Measurements from ENCODE around the gene TRMT1. TPM values are rescaled to one million over a fixed set of nuclear protein-coding genes. Genes with fewer than 3 reads are reported as not detected.
A peak's percentile ranks its signal among the peaks of the same experiment; 100 is the strongest.

Gene TRMT1
- polyA plus RNA-seq, 1 donor: 35.5 TPM

GRCh38 chr19:13094771-13095392 lies 21.7 kb downstream of the TRMT1 start:
- peaks cover 18% of the 10 kb centered on the region for H3K9me3 ChIP-seq (ENCODE audit: control insufficient read depth, low read depth, low read length)
- DNase-seq: no peak
- WGBS (ENCODE audit: insufficient coverage, low lambda C conversion rate): no CpG with 5 or more reads among the region's 16 CpGs
- H3K27me3 ChIP-seq (ENCODE audit: control insufficient read depth, insufficient read depth, low read length): peaks cover 76% of the 10 kb centered on the region
- no peak overlapping the region for H3K4me3 ChIP-seq (ENCODE audit: low read length)
- peaks cover 4% of the 10 kb centered on the region for H3K36me3 ChIP-seq (ENCODE audit: control insufficient read depth, insufficient read depth, low read length)
- H3K27ac ChIP-seq (ENCODE audit: low read length): no peak overlapping the region
- peaks cover 39% of the 10 kb centered on the region for H3K4me1 ChIP-seq (ENCODE audit: control insufficient read depth, insufficient read depth, low read length)

GRCh38 chr19:13094106-13094504 lies 22.4 kb downstream of the TRMT1 start:
- peak in 1 of 2 donors; percentile 38 for DNase-seq
- WGBS (ENCODE audit: insufficient coverage, low lambda C conversion rate): no CpG with 5 or more reads among the region's 5 CpGs
- Histone ChIP-seq H3K27ac (ENCODE audit: low read length) (no peak overlapping the region), H3K9me3 (ENCODE audit: control insufficient read depth, low read depth, low read length) (peaks cover 14% of the 10 kb centered on the region), H3K4me1 (ENCODE audit: control insufficient read depth, insufficient read depth, low read length) (peaks cover 35% of the 10 kb centered on the region), H3K36me3 (ENCODE audit: control insufficient read depth, insufficient read depth, low read length) (peaks cover 4% of the 10 kb centered on the region), H3K4me3 (ENCODE audit: low read length) (no peak overlapping the region), H3K27me3 (ENCODE audit: control insufficient read depth, insufficient read depth, low read length) (peaks cover 69% of the 10 kb centered on the region)

GRCh38 chr19:13093407-13094105 lies 23.0 kb downstream of the TRMT1 start:
- Histone ChIP-seq H3K27ac (ENCODE audit: low read length) (no peak overlapping the region), H3K4me1 (ENCODE audit: control insufficient read depth, insufficient read depth, low read length) (peaks cover 30% of the 10 kb centered on the region), H3K36me3 (ENCODE audit: control insufficient read depth, insufficient read depth, low read length) (peaks cover 4% of the 10 kb centered on the region), H3K9me3 (ENCODE audit: control insufficient read depth, low read depth, low read length) (peaks cover 9% of the 10 kb centered on the region), H3K4me3 (ENCODE audit: low read length) (no peak overlapping the region), H3K27me3 (ENCODE audit: control insufficient read depth, insufficient read depth, low read length) (peaks cover 64% of the 10 kb centered on the region)
- no CpG with 5 or more reads among the region's 12 CpGs for WGBS (ENCODE audit: insufficient coverage, low lambda C conversion rate)
- DNase-seq: peak; percentile 70 to 84

- no peak overlapping the region for H3K4me3 ChIP-seq (ENCODE audit: low read length)
- whole genome bisulfite sequencing (ENCODE audit: insufficient coverage, low lambda C conversion rate): no CpG with 5 or more reads among the region's 14 CpGs
- DNase-seq: no peak
- H3K9me3 ChIP-seq (ENCODE audit: control insufficient read depth, low read depth, low read length): peaks cover 9% of the 10 kb centered on the region
- peaks cover 58% of the 10 kb centered on the region for H3K27me3 ChIP-seq (ENCODE audit: control insufficient read depth, insufficient read depth, low read length)
- H3K36me3 ChIP-seq (ENCODE audit: control insufficient read depth, insufficient read depth, low read length): peaks cover 4% of the 10 kb centered on the region
- peaks cover 27% of the 10 kb centered on the region for H3K4me1 ChIP-seq (ENCODE audit: control insufficient read depth, insufficient read depth, low read length)
- H3K27ac ChIP-seq (ENCODE audit: low read length): peak overlapping the region; percentile 44
These were observed 23.8 kb downstream of the TRMT1 start for GRCh38 chr19:13092606-13093235.

- Histone ChIP-seq H3K27me3 (ENCODE audit: control insufficient read depth, insufficient read depth, low read length) (peaks cover 57% of the 10 kb centered on the region), H3K4me1 (ENCODE audit: control insufficient read depth, insufficient read depth, low read length) (peaks cover 25% of the 10 kb centered on the region), H3K9me3 (ENCODE audit: control insufficient read depth, low read depth, low read length) (peaks cover 9% of the 10 kb centered on the region), H3K4me3 (ENCODE audit: low read length) (no peak overlapping the region), H3K27ac (ENCODE audit: low read length) (peak overlapping the region; percentile 44), H3K36me3 (ENCODE audit: control insufficient read depth, insufficient read depth, low read length) (peaks cover 4% of the 10 kb centered on the region)
- DNase-seq: no peak
- no CpG with 5 or more reads among the region's 2 CpGs for WGBS (ENCODE audit: insufficient coverage, low lambda C conversion rate)
These were observed 24.4 kb downstream of the TRMT1 start for GRCh38 chr19:13092158-13092543.

GRCh38 chr19:13091400-13092157 lies 25.0 kb downstream of the TRMT1 start:
- Histone ChIP-seq H3K27me3 (ENCODE audit: control insufficient read depth, insufficient read depth, low read length) (peaks cover 57% of the 10 kb centered on the region), H3K4me1 (ENCODE audit: control insufficient read depth, insufficient read depth, low read length) (peaks cover 25% of the 10 kb centered on the region), H3K4me3 (ENCODE audit: low read length) (no peak overlapping the region), H3K27ac (ENCODE audit: low read length) (peak overlapping the region; percentile 44), H3K9me3 (ENCODE audit: control insufficient read depth, low read depth, low read length) (peaks cover 9% of the 10 kb centered on the region), H3K36me3 (ENCODE audit: control insufficient read depth, insufficient read depth, low read length) (peaks cover 4% of the 10 kb centered on the region)
- no CpG with 5 or more reads among the region's 25 CpGs for WGBS (ENCODE audit: insufficient coverage, low lambda C conversion rate)
- peak; percentile 62 to 75 for DNase-seq

- WGBS (ENCODE audit: insufficient coverage, low lambda C conversion rate): no CpG with 5 or more reads among the region's 10 CpGs
- no peak overlapping the region for H3K4me3 ChIP-seq (ENCODE audit: low read length)
- peaks cover 4% of the 10 kb centered on the region for H3K36me3 ChIP-seq (ENCODE audit: control insufficient read depth, insufficient read depth, low read length)
- H3K4me1 ChIP-seq (ENCODE audit: control insufficient read depth, insufficient read depth, low read length): peaks cover 19% of the 10 kb centered on the region
- peaks cover 4% of the 10 kb centered on the region for H3K9me3 ChIP-seq (ENCODE audit: control insufficient read depth, low read depth, low read length)
- no peak for DNase-seq
- H3K27ac ChIP-seq (ENCODE audit: low read length): peak overlapping the region; percentile 24
- peaks cover 57% of the 10 kb centered on the region for H3K27me3 ChIP-seq (ENCODE audit: control insufficient read depth, insufficient read depth, low read length)
These were observed 25.9 kb downstream of the TRMT1 start for GRCh38 chr19:13090511-13091231.

GRCh38 chr19:13089857-13090507 lies 26.6 kb downstream of the TRMT1 start:
- Histone ChIP-seq H3K27ac (ENCODE audit: low read length) (no peak overlapping the region), H3K36me3 (ENCODE audit: control insufficient read depth, insufficient read depth, low read length) (no peaks in the 10 kb centered on the region), H3K9me3 (ENCODE audit: control insufficient read depth, low read depth, low read length) (no peaks in the 10 kb centered on the region), H3K4me3 (ENCODE audit: low read length) (no peak overlapping the region), H3K4me1 (ENCODE audit: control insufficient read depth, insufficient read depth, low read length) (peaks cover 14% of the 10 kb centered on the region), H3K27me3 (ENCODE audit: control insufficient read depth, insufficient read depth, low read length) (peaks cover 57% of the 10 kb centered on the region)
- no CpG with 5 or more reads among the region's 12 CpGs for WGBS (ENCODE audit: insufficient coverage, low lambda C conversion rate)
- no peak for DNase-seq

- no CpG with 5 or more reads among the region's 5 CpGs for WGBS (ENCODE audit: insufficient coverage, low lambda C conversion rate)
- no peak overlapping the region for H3K27ac ChIP-seq (ENCODE audit: low read length)
These were observed 27.2 kb downstream of the TRMT1 start for GRCh38 chr19:13089139-13089856.

More at GRCh38 chr19:13089139-13089856, 27.2 kb downstream of the TRMT1 start:
- no peaks in the 10 kb centered on the region for H3K9me3 ChIP-seq (ENCODE audit: control insufficient read depth, low read depth, low read length)
- no peak for DNase-seq
- no peak overlapping the region for H3K4me3 ChIP-seq (ENCODE audit: low read length)
- peaks cover 51% of the 10 kb centered on the region for H3K27me3 ChIP-seq (ENCODE audit: control insufficient read depth, insufficient read depth, low read length)
- no peaks in the 10 kb centered on the region for H3K36me3 ChIP-seq (ENCODE audit: control insufficient read depth, insufficient read depth, low read length)
- peaks cover 13% of the 10 kb centered on the region for H3K4me1 ChIP-seq (ENCODE audit: control insufficient read depth, insufficient read depth, low read length)
